Muscle layer of colon (tissue), 2 donors: ENCODE results near the gene PRRC2A.
"Not testable (repeated sequence)": the region's sequence is repeated elsewhere in the genome, so short reads cannot be mapped to it uniquely, and the experiment has no call there.

Source experiments
- H3K27ac ChIP-seq: one replicate; pipeline ENCODE4 v1.7.0; 2013; ENCODE audit warnings: low read depth, mild to moderate bottlenecking, low read length, moderate library complexity
- H3K27me3 ChIP-seq, 2 donors: one replicate each; pipeline ENCODE4 v1.7.0; 2013; ENCODE audit warnings: low read length in 2 of 2, mild to moderate bottlenecking in 2 of 2; ENCODE audit not compliant: insufficient read depth in 2 of 2, control insufficient read depth in 1 of 2
- H3K36me3 ChIP-seq: one replicate; pipeline ENCODE4 v1.7.0; 2013; ENCODE audit warnings: mild to moderate bottlenecking, low read length; ENCODE audit not compliant: insufficient read depth
- H3K4me1 ChIP-seq: one replicate; pipeline ENCODE4 v1.7.0; 2013; ENCODE audit warnings: mild to moderate bottlenecking, low read length; ENCODE audit not compliant: insufficient read depth
- H3K4me3 ChIP-seq, 2 donors: one replicate each; pipeline ENCODE4 v1.7.0; 2013; ENCODE audit warnings: low read length in 2 of 2, low read depth in 1 of 2, mild to moderate bottlenecking in 1 of 2, moderate library complexity in 1 of 2
- H3K9ac ChIP-seq: one replicate; pipeline ENCODE4 v1.7.0; 2013; ENCODE audit warnings: low read length
- H3K9me3 ChIP-seq: one replicate; pipeline ENCODE4 v1.7.0; 2013; ENCODE audit warnings: mild to moderate bottlenecking, low read length
- donor health status: abdominal sarcoma.
- donor health status: Adenocarcinoma of cecum.

PRRC2A gene

DNA sequence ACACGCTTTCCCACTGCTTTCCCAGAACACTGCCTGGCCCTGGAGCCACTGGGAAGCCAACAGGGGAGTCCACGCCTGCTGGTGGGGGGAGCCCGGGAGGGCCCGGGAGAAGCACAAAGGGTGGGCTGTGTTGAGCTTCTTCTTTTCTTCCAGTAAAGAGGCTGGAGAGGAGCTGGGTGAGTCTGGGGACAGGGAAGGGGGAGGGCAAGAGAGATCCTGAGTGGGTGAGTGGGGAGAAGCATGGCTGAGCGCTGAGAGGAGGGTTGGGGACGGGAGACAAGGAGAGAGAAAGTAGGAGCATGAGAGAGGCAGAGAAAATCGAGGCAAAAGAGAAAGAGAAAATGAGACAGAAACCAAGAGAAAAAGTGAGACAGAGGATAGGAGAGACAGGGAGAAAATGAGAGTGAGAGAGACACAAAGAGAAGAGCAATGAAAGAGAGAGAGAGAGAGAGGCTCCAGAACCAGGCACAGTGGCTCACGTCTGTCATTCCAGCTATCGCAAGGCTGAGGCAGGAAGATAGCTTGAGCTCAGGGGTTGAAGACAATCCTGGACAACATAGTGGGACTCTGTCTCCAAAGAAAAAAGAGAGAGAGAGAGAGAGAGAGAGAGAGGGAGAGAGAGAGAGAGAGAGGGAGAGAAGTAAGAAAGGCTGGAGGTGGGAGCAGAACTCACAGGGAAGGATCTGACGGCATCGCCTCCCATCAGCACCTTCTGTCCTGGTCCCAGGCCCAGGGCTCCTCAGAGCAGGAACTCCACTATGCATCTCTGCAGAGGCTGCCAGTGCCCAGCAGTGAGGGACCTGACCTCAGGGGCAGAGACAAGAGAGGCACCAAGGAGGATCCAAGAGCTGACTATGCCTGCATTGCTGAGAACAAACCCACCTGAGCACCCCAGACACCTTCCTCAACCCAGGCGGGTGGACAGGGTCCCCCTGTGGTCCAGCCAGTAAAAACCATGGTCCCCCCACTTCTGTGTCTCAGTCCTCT lies 32.4 kb upstream of the PRRC2A start:
- H3K36me3 ChIP-seq, result no peaks in the 10 kb centered on the region
- H3K4me3 ChIP-seq, result no peak overlapping the region
- H3K9ac ChIP-seq, result no peak overlapping the region
- H3K27me3 ChIP-seq, result no peaks in the 10 kb centered on the region
- no peak overlapping the region for H3K27ac ChIP-seq
- no peaks in the 10 kb centered on the region for H3K4me1 ChIP-seq
- H3K9me3 ChIP-seq, result no peaks in the 10 kb centered on the region

GRCh38 chr6:31588871-31589650 lies 31.5 kb upstream of the PRRC2A start:
- Histone ChIP-seq H3K4me3 (no peak overlapping the region), H3K36me3 (no peaks in the 10 kb centered on the region), H3K27me3 (no peaks in the 10 kb centered on the region), H3K9me3 (no peaks in the 10 kb centered on the region), H3K27ac (no peak overlapping the region), H3K4me1 (no peaks in the 10 kb centered on the region), H3K9ac (no peak overlapping the region)

- not testable (repeated sequence) for H3K9ac ChIP-seq, H3K4me1 ChIP-seq, H3K36me3 ChIP-seq, H3K4me3 ChIP-seq, H3K9me3 ChIP-seq, H3K27me3 ChIP-seq, H3K27ac ChIP-seq
These were observed 29.8 kb upstream of the PRRC2A start for GRCh38 chr6:31590691-31591090.

GRCh38 chr6:31592396-31592771 lies 28.1 kb upstream of the PRRC2A start:
- no peaks in the 10 kb centered on the region for H3K27me3 ChIP-seq
- no peaks in the 10 kb centered on the region for H3K4me1 ChIP-seq
- no peak overlapping the region for H3K9ac ChIP-seq
- H3K4me3 ChIP-seq, result no peak overlapping the region
- no peaks in the 10 kb centered on the region for H3K36me3 ChIP-seq
- no peaks in the 10 kb centered on the region for H3K9me3 ChIP-seq
- no peak overlapping the region for H3K27ac ChIP-seq

DNA sequence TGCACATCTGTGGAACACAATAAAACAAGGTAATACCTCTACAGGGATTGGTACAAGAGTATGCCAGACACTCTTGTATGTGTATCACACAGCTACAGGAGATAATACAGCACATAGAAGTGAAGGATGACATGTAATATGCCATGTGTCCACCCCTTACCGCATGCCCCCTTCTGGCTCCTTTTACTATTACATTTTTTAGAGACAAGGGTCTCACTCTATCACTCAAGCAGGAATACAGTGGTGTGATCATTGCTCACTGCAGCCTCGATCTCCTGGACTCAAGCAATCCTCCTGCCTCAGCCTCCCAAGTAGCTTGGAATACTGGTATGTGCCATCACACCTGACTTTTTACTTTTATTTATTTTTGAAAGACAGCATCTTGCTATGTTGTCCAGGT lies 23.5 kb upstream of the PRRC2A start:
- Histone ChIP-seq H3K27me3 (no peaks in the 10 kb centered on the region), H3K4me3 (no peak overlapping the region), H3K36me3 (no peaks in the 10 kb centered on the region), H3K27ac (no peak overlapping the region), H3K9ac (no peak overlapping the region), H3K4me1 (no peaks in the 10 kb centered on the region), H3K9me3 (no peaks in the 10 kb centered on the region)

- no peaks in the 10 kb centered on the region for H3K36me3 ChIP-seq
- H3K9me3 ChIP-seq, result no peaks in the 10 kb centered on the region
- H3K27me3 ChIP-seq, result no peaks in the 10 kb centered on the region
- no peak overlapping the region for H3K9ac ChIP-seq
- no peak overlapping the region for H3K27ac ChIP-seq
- H3K4me1 ChIP-seq, result no peaks in the 10 kb centered on the region
- H3K4me3 ChIP-seq, result no peak overlapping the region
These were observed 13.2 kb upstream of the PRRC2A start for GRCh38 chr6:31607317-31607716.

DNA sequence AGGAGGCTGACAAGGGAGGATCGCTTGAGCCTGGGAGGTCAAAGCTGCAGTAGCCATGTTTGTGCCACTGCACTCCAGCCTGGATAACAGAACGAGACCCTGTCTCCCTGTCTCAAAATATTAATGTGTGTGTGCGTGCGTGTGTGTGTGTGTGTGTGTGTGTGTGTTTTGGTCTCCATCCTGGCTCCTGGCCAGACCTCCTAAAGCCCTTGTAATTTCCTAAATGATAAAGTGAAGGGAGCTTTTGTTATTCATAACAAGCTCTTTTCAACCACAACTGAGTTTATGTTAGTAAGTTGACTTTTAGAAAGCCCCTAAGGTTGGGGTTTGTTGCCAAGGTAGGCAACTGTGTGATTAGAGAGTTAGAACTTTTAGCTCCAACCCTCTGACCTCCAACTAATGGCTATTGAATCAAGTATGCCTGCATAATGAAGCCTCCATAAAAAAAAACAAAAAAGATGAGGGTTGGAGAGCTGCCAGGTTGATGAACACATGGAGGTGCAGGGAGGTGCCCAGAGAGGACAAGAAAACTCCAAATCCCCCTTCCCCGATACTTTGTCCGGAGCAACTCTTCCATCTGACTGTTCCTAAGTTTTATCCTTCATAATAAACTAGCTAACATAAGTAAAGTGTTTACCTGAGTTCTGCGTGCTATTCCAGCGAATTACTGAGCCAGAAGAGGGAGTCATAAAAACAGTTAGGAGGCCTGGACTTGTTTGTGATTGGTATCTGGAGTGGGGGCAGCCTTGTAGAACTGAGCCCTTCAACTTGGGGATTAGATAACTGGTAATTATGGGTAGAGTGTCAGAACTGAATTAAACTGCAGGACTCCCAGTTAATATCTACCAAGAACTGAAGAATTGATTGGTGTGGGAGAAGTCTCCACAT lies 10.8 kb upstream of the PRRC2A start:
- Histone ChIP-seq H3K4me1 (no peaks in the 10 kb centered on the region), H3K9ac (no peak overlapping the region), H3K36me3 (no peaks in the 10 kb centered on the region), H3K27me3 (no peaks in the 10 kb centered on the region), H3K4me3 (no peak overlapping the region), H3K27ac (no peak overlapping the region), H3K9me3 (no peaks in the 10 kb centered on the region)

GRCh38 chr6:31610968-31611367 lies 9.5 kb upstream of the PRRC2A start:
- Histone ChIP-seq H3K4me1 (no peaks in the 10 kb centered on the region), H3K9ac (no peak overlapping the region), H3K27me3 (no peaks in the 10 kb centered on the region), H3K4me3 (no peak overlapping the region), H3K36me3 (no peaks in the 10 kb centered on the region), H3K27ac (no peak overlapping the region), H3K9me3 (no peaks in the 10 kb centered on the region)

DNA sequence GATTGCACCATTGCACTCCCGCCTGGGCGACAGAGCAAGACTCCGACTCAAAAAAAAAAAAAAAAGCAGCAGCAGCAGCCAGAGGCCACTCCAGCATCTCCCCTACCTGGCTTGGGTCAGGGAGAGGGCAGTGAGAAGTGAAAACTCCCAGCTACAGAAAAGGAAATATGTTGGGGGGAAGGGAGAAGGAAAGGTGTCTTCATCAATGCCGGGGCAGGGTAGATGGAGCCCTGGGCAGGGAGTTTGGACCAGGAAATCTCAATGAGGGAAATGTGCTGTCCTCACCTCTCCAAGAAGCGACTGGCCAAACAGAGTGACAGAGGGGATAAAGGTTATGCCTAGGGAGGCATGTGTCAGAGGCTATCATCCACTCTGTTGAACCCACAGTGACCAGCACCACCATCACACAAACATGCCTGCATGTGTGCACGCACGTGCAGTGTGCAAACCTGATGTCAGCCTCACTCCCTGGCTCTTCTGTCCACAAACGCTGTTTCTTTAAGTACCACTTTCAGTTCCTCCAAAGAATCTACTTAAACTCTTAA lies 6.4 kb upstream of the PRRC2A start:
- Histone ChIP-seq H3K27ac (no peak overlapping the region), H3K4me3 (no peak overlapping the region), H3K27me3 (no peaks in the 10 kb centered on the region), H3K36me3 (no peaks in the 10 kb centered on the region), H3K9ac (no peak overlapping the region), H3K9me3 (no peaks in the 10 kb centered on the region), H3K4me1 (no peaks in the 10 kb centered on the region)

- H3K4me1 ChIP-seq, result no peaks in the 10 kb centered on the region
- H3K9ac ChIP-seq, result no peak within 1 kb of the TSS
- H3K36me3 ChIP-seq, result no peaks in the 10 kb centered on the region
- H3K9me3 ChIP-seq, result no peaks in the 10 kb centered on the region
- no peak within 1 kb of the TSS for H3K4me3 ChIP-seq
- peak within 1 kb of the TSS; percentile 24 for H3K27ac ChIP-seq
- H3K27me3 ChIP-seq, result no peaks in the 10 kb centered on the region
These were observed 5.6 kb upstream of the PRRC2A start, which contains the start of gene AIF1 for GRCh38 chr6:31614684-31615578. TSS of gene AIF1 (plus strand) at chr6:31615234. CDS start at chr6:31615330, 96 bp downstream.
